Measurements from ENCODE around the gene SSC5D.

The SSC5D gene

DNA sequence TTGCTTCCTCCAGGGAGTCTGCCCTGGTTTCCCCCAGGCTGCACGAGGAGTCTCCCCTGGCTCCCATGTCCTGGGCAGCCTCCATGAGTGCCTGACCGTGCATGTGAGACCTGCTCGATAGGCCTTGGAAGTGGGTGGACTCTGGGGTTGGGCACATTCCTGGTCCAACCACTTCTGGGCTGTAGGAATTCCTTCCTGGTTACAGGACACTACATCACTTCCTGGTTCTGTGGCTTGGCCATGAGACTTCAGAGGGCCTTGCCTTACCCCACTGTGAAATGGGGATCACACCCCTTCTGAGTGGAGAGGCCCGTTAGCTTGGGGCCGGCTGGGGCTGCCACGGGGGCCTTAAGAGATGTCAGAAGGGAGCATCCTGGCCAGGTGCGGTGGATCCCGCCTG, 15.8 kb upstream of the SSC5D start:
- no peak for DNase-seq (ENCODE audit: low read depth in 1 of 2, low spot score in 1 of 2)

- DNase-seq (ENCODE audit: low read depth in 1 of 2, low spot score in 1 of 2), result no peak
Observed at GRCh38 chr19:55473225-55474012, 14.8 kb upstream of the SSC5D start.

GRCh38 chr19:55474269-55475265, 13.7 kb upstream of the SSC5D start:
- no peak for DNase-seq (ENCODE audit: low read depth in 1 of 2, low spot score in 1 of 2)

GRCh38 chr19:55476100-55476775, 12.0 kb upstream of the SSC5D start, which contains the start of gene ZNF628:
TSS of gene ZNF628 (plus strand) at chr19:55476617. CDS start at chr19:55479911, 3,294 bp downstream.
- DNase-seq (ENCODE audit: low read depth in 1 of 2, low spot score in 1 of 2), result peak; percentile 96 to 97

DNA sequence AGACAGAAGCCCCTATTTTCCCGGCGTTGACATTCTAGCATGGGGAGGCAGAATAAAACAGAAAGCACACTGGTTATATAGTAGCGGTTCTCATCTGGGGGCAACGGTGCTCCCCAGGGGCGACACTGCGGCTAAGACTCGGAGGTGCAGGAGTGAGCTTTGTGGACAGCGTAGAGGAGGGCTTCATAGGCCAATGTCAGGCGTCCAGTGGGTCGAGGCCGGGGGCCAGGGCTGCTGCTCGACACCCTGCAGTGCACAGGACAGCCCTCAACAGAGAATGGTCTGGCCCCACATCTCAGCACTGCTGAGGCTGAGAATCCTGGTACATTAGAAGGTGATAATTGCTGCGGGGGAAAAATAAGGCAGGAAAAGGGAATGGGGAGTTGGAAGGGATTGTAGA, 10.3 kb upstream of the SSC5D start:
- no peak for DNase-seq (ENCODE audit: low read depth in 1 of 2, low spot score in 1 of 2)

GRCh38 chr19:55478364-55478763, 9.9 kb upstream of the SSC5D start:
- DNase-seq (ENCODE audit: low read depth in 1 of 2, low spot score in 1 of 2), result no peak

DNA sequence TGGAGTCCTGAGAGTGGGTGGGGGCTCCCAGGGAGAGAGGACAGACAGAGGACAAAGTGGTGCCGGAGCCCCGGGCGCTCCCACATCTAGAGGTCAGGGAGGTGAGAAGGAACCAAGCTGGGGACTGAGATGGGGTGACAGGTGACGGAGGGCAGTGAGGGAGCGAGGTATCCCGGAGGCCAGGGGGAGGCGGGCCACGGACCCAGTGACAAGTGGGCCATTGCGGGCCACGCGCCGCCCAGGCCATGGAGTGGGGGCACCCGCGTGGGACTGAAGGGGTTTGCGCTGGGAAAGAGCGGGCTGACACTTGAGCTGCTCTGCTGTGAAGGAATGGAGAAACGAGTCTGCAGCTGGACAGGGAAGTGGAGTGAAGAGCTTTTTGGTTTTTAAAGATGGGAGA, 9.2 kb upstream of the SSC5D start:
- DNase-seq (ENCODE audit: low read depth in 1 of 2, low spot score in 1 of 2), result no peak

DNA sequence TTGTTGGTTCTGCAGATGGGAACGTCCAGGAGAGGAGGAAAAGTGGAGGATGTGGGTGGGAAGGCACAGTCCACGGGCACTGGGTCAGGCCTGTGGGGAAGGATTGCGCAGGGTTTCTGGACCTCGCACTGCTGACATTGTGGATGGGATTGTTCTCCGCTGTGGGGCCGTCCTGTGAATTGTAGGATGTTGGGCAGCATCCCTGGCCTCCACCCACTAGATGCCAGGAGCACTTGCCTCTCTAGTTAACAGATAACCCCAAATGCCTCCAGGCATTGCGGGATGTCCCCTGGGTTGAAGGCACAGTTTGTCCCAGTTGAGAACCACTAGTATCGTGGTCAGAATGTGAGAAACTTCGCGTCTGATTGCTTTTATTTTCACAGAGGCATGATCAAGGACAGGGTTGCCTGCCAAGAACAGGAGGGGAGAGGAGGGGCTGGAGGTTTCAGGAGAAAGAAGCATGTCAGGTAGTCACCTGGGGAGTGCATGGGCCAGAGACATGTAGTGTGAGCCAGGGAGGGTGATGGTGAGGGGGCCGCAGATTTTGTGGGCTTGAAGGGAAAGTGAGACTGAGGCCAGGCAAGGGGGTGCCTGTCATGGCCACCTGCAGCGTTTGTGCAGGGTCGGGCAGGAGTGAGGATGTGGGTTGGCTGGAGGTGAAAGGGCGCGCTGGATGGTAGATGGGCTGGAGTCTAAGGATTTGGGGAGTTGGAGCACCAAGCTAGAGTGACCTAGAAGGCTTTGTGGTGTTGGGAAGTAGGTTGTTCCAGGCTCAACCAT, 8.6 kb upstream of the SSC5D start:
- DNase-seq (ENCODE audit: low read depth in 1 of 2, low spot score in 1 of 2), result no peak

GRCh38 chr19:55481148-55481793, 7.0 kb upstream of the SSC5D start:
- DNase-seq (ENCODE audit: low read depth in 1 of 2, low spot score in 1 of 2), result no peak

DNA sequence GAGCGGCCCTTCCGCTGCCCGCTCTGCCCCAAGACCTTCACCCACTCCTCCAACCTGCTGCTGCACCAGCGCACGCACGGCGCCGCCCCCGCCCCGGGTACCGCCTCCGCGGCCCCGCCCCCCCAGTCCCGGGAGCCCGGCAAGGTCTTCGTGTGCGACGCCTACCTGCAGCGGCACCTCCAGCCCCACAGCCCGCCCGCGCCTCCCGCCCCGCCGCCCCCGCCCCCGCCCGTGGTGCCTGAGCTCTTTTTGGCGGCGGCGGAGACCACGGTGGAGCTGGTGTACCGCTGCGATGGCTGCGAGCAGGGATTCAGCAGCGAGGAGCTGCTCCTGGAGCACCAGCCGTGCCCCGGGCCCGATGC, 6.5 kb upstream of the SSC5D start:
- no peak for DNase-seq (ENCODE audit: low read depth in 1 of 2, low spot score in 1 of 2)

DNA sequence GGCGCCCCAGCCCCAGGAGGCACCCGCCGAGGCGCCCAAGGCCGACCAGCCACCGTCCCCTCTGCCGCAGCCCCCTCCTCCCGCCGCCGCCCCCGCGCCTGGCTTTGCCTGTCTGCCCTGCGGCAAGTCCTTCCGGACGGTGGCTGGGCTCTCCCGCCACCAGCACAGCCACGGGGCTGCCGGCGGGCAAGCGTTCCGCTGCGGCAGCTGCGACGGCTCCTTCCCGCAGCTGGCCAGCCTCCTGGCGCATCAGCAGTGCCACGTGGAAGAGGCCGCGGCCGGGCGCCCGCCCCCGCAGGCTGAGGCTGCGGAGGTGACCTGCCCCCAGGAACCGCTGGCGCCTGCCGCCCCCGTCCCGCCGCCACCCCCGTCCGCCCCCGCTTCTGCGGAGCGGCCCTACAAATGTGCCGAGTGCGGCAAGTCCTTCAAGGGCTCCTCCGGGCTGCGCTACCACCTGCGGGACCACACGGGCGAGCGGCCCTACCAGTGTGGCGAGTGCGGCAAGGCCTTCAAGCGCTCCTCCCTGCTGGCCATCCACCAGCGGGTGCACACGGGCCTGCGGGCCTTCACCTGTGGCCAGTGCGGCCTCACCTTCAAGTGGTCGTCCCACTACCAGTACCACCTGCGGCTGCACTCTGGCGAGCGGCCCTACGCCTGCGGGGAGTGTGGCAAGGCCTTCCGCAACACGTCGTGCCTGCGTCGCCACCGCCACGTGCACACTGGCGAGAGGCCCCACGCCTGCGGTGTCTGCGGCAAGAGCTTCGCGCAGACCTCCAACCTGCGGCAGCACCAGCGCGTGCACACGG, 5.9 kb upstream of the SSC5D start:
- no peak for DNase-seq (ENCODE audit: low read depth in 1 of 2, low spot score in 1 of 2)

GRCh38 chr19:55482967-55483705, 5.1 kb upstream of the SSC5D start:
- DNase-seq (ENCODE audit: low read depth in 1 of 2, low spot score in 1 of 2), result no peak

- no peak for DNase-seq (ENCODE audit: low read depth in 1 of 2, low spot score in 1 of 2)
Observed at GRCh38 chr19:55483706-55484592, 4.3 kb upstream of the SSC5D start.

DNA sequence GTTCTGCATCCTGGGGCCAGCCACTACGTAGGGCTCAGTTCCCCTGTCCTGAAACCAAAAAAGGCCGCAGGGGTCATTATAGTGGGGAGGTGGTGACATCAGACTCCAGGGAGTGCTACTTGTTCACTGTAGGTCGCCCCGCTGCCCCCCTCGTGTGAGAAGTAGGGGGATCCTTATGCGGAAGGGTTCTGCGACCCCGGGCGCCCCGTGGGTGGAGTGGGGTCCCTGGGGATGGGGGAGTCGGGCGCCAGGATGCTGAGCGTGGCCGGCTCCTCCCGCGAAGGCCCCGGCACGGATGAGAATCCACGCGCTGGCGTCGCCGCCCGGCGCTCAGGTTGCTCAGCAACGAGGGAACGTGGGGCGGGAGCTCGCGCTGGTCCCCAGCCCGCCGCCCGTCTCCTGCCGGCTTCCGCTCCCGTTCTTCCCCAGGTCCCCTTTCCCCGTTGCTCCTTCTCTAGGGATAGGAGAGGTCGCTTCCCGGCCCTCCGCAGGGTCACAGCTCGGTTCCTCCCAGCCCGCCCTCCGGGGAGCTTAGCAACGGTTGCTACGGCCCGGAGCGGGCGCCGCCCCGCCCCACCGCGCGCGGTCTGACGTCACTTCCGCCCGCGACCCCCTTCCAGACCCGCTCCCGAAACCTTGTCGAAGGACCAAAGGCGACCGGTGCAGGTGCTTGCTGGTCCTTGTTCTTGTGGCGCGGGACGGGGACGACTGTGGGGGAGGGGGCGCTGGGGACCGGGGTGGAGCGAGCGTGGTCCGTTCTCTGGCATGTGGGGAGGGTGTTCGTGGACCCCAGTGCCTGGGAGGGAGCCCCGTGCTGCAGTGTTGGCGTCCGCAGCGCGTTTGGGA, 3.4 kb upstream of the SSC5D start, which contains the start of gene NAT14:
NAT14 (plus strand) TSS at position 596 of the 846 bp plus-strand sequence. CDS start 521 bp downstream, outside the sequence.
- peak; percentile 13 to 51 for DNase-seq (ENCODE audit: low read depth in 1 of 2, low spot score in 1 of 2)

DNA sequence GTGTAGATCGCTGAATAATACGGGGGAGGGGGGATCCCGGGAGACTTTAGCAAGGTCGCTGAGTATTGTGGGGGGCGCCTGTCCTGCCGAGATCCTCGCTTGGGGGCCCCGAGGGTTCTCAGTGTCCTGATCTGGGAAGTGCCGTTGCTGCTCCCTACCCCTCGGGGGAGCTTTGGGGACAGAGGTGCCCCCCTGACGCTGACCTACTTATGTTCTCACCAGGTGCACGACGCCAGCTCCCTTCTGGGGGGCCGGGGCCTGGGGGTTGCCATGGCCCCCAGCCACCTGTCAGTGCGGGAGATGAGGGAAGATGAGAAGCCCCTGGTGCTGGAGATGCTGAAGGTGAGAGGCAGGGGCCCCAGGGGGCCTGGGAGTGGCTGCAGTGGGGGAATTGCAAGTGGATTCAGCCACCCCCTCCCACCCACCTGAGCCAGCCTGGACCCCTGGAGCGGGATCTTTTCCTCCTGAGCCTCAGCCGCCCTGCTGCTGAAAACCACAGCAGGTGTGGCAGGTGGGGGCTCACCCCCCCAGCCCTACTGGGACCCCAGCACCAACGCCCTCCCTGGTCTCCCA, 2.7 kb upstream of the SSC5D start:
- no peak for DNase-seq (ENCODE audit: low read depth in 1 of 2, low spot score in 1 of 2)

Measured in activated T-helper 1 cell treated with anti-CD3 and anti-CD28 coated beads, Interleukin-2, amount 50 U/mL, for 16 hours (primary cell).